D721Med (cell line): ENCODE data around the gene IFT27.

Source experiments
- DNase-seq: peaks from one replicate; pipeline ENCODE4 v3.0.0; 2011; ENCODE audit warnings: low spot score; ENCODE audit not compliant: insufficient read length
- FAIRE-seq: peaks from 2 replicates; lab custom pipeline; 2011; peaks lifted over from hg19 to GRCh38; lab: Jason Lieb, UNC
- TF ChIP-seq, protein P1 (sequence below): IDR thresholded peaks from 2 replicates; pipeline ENCODE4 v1.5.1; 2012; ENCODE audit warnings: mild to moderate bottlenecking, control low read depth; ENCODE audit not compliant: insufficient read depth; ENCODE audit errors: missing control alignments

Gene IFT27

DNA sequence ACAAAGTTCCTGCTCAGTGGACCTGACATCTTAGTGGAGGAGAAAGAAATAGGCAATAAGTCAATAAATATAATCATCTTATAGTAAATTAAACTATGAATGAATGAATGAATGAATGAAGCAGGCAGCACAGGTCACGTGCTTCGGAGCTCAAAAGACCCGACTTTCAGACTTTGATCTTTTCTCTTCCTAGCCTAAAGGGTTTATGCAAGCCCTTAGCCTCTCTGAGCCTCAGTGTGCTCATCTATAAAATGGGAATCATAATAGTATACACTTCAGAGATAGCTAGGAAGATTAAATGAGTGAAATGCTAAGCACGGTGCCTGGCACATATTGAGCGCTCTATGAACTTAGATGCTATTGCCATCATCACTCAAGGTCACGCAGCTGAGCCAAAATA, 33.4 kb upstream of the IFT27 start:
- TF ChIP-seq, protein P1, sequence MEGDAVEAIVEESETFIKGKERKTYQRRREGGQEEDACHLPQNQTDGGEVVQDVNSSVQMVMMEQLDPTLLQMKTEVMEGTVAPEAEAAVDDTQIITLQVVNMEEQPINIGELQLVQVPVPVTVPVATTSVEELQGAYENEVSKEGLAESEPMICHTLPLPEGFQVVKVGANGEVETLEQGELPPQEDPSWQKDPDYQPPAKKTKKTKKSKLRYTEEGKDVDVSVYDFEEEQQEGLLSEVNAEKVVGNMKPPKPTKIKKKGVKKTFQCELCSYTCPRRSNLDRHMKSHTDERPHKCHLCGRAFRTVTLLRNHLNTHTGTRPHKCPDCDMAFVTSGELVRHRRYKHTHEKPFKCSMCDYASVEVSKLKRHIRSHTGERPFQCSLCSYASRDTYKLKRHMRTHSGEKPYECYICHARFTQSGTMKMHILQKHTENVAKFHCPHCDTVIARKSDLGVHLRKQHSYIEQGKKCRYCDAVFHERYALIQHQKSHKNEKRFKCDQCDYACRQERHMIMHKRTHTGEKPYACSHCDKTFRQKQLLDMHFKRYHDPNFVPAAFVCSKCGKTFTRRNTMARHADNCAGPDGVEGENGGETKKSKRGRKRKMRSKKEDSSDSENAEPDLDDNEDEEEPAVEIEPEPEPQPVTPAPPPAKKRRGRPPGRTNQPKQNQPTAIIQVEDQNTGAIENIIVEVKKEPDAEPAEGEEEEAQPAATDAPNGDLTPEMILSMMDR, result no peak
- FAIRE-seq (no peak), DNase-seq (no peak)

DNA sequence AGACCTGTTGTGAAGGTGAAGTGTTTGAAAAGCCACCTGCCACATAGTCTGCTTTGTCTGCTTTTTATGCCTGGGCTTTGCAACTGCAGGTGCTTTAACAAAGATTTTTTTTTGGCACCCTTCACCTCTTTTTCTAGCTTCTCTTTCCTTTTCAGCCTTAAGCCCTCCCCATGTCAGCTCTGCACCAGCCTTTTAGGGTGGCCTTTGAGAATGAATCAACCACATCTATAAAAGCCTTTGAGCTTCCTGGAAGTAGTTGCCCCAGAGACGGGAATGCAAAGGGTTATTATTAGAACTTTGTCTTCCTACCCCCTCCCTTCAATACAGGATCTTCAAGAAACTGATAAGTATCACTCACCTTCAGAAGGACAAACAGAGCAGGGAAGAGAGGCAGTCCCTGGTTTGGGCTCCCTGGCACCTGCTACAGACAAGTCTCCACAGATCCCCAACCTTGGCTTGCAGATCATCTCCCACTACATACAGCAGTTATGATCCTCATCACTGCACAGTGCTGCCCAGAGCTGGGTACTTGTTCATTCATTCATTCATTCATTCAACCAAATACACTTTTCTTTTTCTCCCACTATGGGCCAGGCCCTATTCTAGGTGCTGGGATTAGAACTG, 32.9 kb upstream of the IFT27 start:
- DNase-seq (no peak), FAIRE-seq (no peak)
- TF ChIP-seq, protein P1, result no peak

DNA sequence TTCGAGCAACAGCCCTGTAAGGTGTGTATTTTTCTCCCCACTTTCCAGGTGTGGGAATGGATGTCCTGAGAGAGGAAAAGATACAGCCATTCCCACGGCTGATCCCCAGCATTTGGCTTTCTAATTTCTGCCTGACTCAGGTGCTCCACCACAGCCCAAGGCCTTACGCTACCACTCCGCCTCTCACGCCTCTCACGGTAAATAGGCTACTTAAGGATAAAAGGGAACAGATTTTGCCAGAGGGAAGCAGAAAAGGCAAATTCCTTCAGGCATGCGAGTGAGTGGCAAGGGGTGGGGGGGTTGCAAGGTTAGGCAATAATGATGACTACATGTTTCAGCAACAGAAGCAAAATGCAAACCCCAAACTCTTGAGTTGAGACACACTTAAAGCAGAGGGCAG, 31.7 kb upstream of the IFT27 start:
- no peak for FAIRE-seq
- TF ChIP-seq, protein P1, result no peak
- no peak for DNase-seq

DNA sequence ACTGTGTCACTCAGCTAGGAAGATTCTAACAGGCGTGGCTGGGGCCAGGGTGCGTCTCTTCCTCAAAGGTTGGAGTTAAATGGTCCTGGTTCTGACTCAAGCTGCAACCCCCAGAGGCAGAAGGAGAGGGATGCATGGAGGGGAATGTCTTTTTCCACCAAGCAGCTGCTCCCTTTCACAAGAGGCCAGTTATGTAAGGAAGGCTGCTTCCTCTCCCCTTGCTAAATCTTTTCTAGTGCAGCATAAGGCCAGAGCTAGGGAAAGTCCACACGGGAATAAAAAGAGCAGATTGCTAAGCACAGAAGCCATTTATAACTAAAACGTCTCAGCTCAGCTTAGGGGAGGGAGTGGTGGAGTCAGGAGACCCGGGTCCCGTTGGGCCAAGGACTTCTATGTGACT, 30.9 kb upstream of the IFT27 start:
- FAIRE-seq (no peak), DNase-seq (no peak)
- TF ChIP-seq, protein P1, result no peak

DNA sequence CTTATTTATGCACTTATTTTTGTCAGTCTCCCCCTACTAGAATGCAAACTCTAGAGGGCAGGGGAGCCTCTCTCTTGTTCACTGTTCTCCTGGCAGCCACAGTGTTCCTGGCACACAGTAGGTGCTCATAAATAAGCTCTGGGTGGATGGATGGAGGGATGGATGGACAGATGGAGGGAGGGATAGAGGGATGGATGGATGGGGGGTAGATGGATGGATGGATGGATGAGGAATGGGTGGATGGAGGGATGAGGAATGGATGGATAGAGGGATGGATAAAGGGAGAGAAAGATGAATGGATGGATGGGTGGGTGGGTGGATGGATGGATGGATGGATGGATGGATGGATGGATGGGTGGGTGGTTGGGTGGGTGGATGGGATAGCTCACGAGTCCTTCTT, 27.4 kb upstream of the IFT27 start:
- no peak for DNase-seq
- FAIRE-seq, result no peak
- TF ChIP-seq, protein P1, result no peak

DNA sequence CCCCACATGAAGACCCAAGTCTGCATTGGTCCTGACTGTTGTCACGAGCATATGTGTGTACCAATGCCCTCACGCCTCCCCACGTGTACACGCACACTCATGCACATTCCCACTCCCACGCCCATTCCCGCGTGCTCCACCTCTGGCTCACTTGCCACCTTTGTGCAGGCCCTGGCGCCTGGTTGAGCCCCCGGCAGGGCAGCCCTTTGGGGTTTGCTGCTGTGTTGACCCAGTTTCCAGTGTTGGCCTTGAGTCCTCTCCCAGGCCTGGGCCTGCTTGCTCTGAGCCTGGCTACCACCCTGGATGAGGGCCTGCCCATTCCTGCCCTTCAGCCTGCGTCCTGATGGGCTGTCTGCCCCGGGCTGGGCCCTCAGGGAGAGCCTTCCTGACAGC, 22.8 kb upstream of the IFT27 start:
- TF ChIP-seq, protein P1, result no peak
- DNase-seq (no peak), FAIRE-seq (no peak)

DNA sequence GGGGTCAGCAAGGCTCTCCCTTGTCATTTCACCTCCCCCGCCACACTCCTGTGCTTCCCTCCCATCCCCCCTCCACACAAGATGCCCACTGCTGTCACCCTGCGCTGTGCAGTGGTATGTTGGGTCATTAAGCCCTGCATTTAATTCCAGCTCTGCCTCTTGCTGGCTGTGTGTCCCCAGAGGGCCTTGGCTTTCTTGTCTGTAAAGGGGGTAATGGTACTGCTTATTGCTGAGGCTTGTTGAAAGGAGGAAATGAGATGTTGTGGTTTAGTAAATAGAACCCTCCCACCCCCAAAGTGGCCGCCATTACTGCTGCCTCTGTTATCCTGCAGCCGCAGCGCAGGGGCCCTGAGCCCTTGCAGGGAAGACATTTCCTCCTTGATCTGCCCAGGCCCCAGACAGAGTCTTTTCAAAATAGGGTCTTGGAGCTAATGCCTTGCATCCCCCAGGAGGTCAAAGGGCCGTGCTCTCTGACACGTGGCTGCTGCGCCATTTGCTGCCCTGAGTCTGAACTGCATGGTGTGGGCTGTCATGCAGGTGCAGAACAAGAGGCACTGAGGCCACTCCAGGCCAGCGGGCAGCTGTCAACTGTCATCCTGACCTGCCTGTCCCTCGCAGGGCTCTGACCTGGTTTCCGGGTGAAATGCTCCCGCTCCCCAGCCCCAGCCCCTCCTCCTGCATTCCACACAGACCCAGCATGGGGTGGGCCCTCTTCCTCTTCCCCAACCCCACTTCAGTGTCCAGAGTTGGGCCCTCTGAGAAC, 22.2 kb upstream of the IFT27 start:
- no peak for DNase-seq
- FAIRE-seq, result no peak
- TF ChIP-seq, protein P1, result no peak
